ENCODE measurements around the gene NUCKS1. TPM values are rescaled to one million over a fixed set of nuclear protein-coding genes. Genes with fewer than 3 reads are reported as not detected.

The NUCKS1 gene
- total RNA-seq, 1 experiment from 2014 or later, result 427 TPM

DNA sequence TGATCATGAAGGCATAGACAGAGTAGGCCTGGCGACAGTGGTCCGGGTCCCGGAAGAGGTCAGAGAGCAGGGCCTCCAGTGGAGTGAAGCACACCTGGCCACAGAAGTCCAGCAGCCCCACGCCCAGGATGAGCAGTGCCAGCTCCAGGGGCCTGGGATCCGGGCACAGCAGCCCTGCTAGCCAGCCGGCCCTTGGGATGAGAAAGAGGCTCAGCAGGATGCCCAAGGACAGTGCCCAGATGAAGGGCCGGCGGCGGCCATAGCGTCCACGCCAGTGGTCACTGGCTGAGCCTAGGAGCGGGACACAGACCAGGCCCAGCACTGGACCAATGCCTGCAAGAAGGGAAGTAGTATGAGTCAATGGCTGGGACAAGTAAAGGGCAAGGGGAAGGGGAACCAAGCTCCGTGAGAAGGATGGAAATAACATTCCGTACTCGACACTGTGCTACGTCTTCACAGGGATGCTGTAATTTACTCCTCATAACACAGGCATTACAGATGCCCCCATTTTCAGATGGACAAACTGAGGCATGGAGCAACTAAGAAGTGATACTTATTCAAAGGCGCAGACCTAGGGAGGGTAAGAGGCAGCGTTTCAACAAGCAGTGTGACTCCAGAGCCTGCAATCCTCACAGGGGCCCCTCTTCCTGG is 86.6 kb downstream of the NUCKS1 start:
- H4K20me1 ChIP-seq (ENCODE audit: control insufficient read depth, insufficient read depth, insufficient read length), result no peaks in the 10 kb centered on the region
- no peak overlapping the region for H3K4me3 Mint-ChIP-seq
- H3K4me1 Mint-ChIP-seq, result peaks cover 56 to 63% of the 10 kb centered on the region in 2 experiments
- peaks cover 4 to 40% (median 32%) of the 10 kb centered on the region in 3 experiments; a peak in 6 of 7 replicates for H3K36me3 Mint-ChIP-seq (ENCODE audit: insufficient read depth in 1 of 3, low read depth in 3 of 3)
- H3K4me2 ChIP-seq (ENCODE audit: insufficient read depth, insufficient read length, low read length), result no peak overlapping the region
- H3K9ac ChIP-seq (ENCODE audit: extremely low read depth, insufficient read length, low read length), result no peak overlapping the region
- H3K23me2 ChIP-seq (ENCODE audit: insufficient read length, low read depth, low read length, poor library complexity, severe bottlenecking), result no peaks in the 10 kb centered on the region
- H2AFZ ChIP-seq (ENCODE audit: low read length), result no peak overlapping the region
- no peak overlapping the region for H2AK5ac ChIP-seq (ENCODE audit: insufficient read length, low read length)
- no peak overlapping the region for H4K8ac ChIP-seq (replicated peaks; ENCODE audit: insufficient read length, low read depth, low read length)
- no peaks in the 10 kb centered on the region for H3K79me1 ChIP-seq (ENCODE audit: insufficient read depth, low read depth, low read length, poor library complexity, severe bottlenecking)
- no peak overlapping the region for H3T11ph ChIP-seq (ENCODE audit: low read length)
- no peak overlapping the region for H3K23ac ChIP-seq (ENCODE audit: insufficient read length, low read depth, low read length)
- peaks cover 5% of the 10 kb centered on the region; the same call in 1 of the 2 replicates for H3K4me1 ChIP-seq (ENCODE audit: insufficient read depth, low read length)
- no peak overlapping the region for H3K56ac ChIP-seq (ENCODE audit: insufficient read length, low read depth, low read length)
- no CpG with 5 or more reads among the region's 18 CpGs for WGBS (ENCODE audit: extremely low coverage, insufficient read length, low lambda C conversion rate)
- H3K9me3 ChIP-seq (ENCODE audit: control insufficient read depth, low read depth, low read length), result no peaks in the 10 kb centered on the region
- no peak for DNase-seq
- H3K27ac ChIP-seq (ENCODE audit: insufficient read length, low read depth, low read length), result no peak overlapping the region
- H2BK120ac ChIP-seq (ENCODE audit: low read depth, low read length, poor library complexity, severe bottlenecking), result no peak overlapping the region
- no peaks in the 10 kb centered on the region for H3K27me3 ChIP-seq (ENCODE audit: insufficient read depth, low read length)
- peak overlapping the region in 1 of 3 experiments; percentile 39; a peak in 1 of 7 replicates for H3K27ac Mint-ChIP-seq
- H4K91ac ChIP-seq (ENCODE audit: insufficient read length, low read depth, low read length), result no peak overlapping the region
- no peak overlapping the region for H2BK5ac ChIP-seq (ENCODE audit: insufficient read length, low read length)
- no peak overlapping the region for H2BK20ac ChIP-seq (ENCODE audit: low read depth, low read length, poor library complexity, severe bottlenecking)
- no peak overlapping the region for H2BK15ac ChIP-seq (ENCODE audit: low read depth, low read length)
- H4K5ac ChIP-seq (ENCODE audit: insufficient read length, low read depth, low read length), result no peak overlapping the region
- TF ChIP-seq, protein P1, sequence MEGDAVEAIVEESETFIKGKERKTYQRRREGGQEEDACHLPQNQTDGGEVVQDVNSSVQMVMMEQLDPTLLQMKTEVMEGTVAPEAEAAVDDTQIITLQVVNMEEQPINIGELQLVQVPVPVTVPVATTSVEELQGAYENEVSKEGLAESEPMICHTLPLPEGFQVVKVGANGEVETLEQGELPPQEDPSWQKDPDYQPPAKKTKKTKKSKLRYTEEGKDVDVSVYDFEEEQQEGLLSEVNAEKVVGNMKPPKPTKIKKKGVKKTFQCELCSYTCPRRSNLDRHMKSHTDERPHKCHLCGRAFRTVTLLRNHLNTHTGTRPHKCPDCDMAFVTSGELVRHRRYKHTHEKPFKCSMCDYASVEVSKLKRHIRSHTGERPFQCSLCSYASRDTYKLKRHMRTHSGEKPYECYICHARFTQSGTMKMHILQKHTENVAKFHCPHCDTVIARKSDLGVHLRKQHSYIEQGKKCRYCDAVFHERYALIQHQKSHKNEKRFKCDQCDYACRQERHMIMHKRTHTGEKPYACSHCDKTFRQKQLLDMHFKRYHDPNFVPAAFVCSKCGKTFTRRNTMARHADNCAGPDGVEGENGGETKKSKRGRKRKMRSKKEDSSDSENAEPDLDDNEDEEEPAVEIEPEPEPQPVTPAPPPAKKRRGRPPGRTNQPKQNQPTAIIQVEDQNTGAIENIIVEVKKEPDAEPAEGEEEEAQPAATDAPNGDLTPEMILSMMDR (conservative IDR thresholded peaks at IDR 0.05), result no peak
- H2BK12ac ChIP-seq (ENCODE audit: insufficient read length, low read depth, low read length), result no peak overlapping the region
- peaks cover 2% of the 10 kb centered on the region; the same call in 1 of the 2 replicates for H3K79me2 ChIP-seq (ENCODE audit: insufficient read depth, low read length)
- no peak overlapping the region for H3K18ac ChIP-seq (ENCODE audit: insufficient read length, low read depth, low read length)
- H3K9me3 Mint-ChIP-seq, result no peaks in the 10 kb centered on the region
- no peak overlapping the region for H3K4ac ChIP-seq (ENCODE audit: low read depth, low read length)
- H3K27me3 Mint-ChIP-seq (ENCODE audit: low read depth), result no peaks in the 10 kb centered on the region
- no peak overlapping the region for H3K14ac ChIP-seq (ENCODE audit: insufficient read depth, low read length)

Other genes with a start within 250 kb of the NUCKS1 start
- gene CDK18, start 245.5 kb downstream of the NUCKS1 start, total RNA-seq (2021), result 34.6 and 38.5 TPM in 2 replicates
- 28.7 and 31.2 TPM in 2 replicates for gene ELK4, start 118.2 kb downstream of the NUCKS1 start, total RNA-seq (2021)
- 16.7 TPM in 2 replicates for gene SLC45A3, start 69.7 kb downstream of the NUCKS1 start, total RNA-seq (2021)
- gene RAB29, start 25.3 kb upstream of the NUCKS1 start, total RNA-seq (2021), result 4.2 and 4.4 TPM in 2 replicates
- 18.2 and 19.7 TPM in 2 replicates for gene SLC41A1, start 63.0 kb upstream of the NUCKS1 start, total RNA-seq (2021)
- gene PM20D1, start 100.0 kb upstream of the NUCKS1 start, total RNA-seq (2021), result not detected in 2 replicates
- not detected in 2 replicates for gene SLC26A9, start 193.3 kb upstream of the NUCKS1 start, total RNA-seq (2021)

Data from H9 (cell line).